LHCN-M2 (cell line): ENCODE data around the gene ANO8. TPM values are rescaled to one million over a fixed set of nuclear protein-coding genes. Genes with fewer than 3 reads are reported as not detected.

Experiments
- DNase-seq: peaks from one replicate; pipeline ENCODE4 v3.0.0-alpha.2; 2012; ENCODE audit warnings: low read depth
- total RNA-seq: library from RNA; depleted of rRNA; stranded (reverse); fragments of >200 nt; gene quantifications from 2 replicates; pipeline ENCODE4 v1.2.3, GENCODE V29; 2014

Gene ANO8
- total RNA-seq, 1 experiment from 2014 or later, result 3.3 TPM

DNA sequence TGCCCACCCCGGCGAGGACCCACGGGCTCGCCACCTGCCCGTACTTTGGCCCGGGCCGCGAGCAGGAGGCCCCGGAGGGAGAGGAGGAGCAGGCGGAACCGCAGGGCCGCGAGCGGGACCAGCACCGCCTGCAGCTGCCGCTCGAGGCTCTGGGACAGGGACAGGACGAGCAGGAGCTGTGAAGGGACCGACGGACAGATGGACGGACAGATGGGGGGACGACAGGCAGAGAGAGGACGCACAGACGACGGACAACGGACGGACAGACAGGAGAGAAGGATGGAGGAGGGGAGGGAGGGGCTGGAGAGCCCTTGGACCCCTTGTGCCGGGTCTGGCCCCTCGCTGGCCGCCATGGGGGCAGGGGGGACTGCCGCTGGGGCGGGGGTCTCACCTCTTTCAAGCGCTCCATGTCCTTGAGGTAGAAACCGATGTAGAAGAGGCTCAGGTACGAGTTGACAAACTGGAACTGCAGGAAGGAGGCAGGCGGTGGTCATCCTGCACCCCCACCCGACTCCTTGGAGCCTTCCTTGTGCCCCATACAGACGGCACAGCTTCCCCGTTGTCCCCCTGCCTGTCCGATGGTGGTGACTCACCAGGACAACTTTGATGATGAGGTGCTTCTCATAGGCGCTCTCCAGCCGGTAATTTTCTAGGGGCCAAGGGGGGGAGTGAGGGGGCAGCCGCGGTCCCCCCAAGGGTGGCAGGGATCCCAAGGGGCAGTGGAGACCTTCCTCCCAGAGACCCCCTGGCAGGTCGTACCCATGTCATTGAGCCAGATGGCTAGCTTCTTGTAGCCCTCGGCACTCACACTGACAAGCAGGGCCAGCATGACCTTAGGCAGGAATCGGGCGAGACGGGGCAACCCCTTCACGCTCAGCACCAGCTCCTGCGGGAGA is 5.0 kb downstream of the ANO8 start:
- no peak for DNase-seq

DNA sequence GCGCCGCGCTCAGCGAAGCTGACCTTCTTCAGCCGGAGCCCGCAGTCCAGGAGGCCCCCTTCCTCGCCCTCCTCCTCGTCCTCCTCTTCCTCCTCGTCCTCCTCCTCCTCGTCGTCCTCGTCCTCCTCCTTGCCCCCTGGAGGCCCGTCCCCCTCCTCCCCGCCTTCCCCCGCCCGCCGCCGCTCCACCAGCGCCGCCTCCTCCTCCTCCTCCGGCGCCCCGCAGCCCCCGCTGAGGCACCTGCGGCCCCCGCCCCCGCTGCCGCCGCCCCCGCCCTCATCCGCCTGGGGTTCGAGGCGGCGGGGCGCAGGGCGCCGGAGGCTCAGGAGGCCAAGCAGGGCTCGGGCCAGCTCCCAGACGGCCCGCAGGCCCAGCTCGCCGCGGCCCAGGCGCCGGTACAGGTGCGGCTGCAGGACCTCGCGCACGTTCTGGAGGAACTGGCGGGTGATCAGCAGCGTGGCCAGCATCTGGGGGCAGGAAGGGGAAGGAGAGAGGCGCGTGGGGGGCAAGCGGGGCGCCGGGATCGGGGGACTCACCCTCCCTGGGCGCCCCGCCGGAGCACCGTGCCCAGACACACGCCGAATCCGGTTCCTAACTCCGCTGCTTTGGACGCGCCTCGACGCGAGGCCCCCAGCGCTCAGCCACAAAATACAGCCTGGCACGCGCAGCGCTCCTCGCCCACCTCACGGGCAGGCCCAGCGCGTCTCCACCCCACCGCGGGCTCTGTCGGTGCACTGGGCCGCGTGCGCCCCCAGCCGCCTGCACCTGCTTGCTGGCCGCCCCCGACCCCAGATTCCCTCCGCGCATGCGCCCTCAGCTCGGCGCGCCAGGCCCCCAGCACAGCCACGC is 5.9 kb downstream of the ANO8 start:
- DNase-seq, result no peak

GRCh38 chr19:17327654-17328516 is 6.8 kb downstream of the ANO8 start:
- DNase-seq, result no peak

- no peak for DNase-seq
Observed at GRCh38 chr19:17327068-17327653, 7.5 kb downstream of the ANO8 start.

GRCh38 chr19:17326595-17326966 is 8.1 kb downstream of the ANO8 start:
- no peak for DNase-seq

DNA sequence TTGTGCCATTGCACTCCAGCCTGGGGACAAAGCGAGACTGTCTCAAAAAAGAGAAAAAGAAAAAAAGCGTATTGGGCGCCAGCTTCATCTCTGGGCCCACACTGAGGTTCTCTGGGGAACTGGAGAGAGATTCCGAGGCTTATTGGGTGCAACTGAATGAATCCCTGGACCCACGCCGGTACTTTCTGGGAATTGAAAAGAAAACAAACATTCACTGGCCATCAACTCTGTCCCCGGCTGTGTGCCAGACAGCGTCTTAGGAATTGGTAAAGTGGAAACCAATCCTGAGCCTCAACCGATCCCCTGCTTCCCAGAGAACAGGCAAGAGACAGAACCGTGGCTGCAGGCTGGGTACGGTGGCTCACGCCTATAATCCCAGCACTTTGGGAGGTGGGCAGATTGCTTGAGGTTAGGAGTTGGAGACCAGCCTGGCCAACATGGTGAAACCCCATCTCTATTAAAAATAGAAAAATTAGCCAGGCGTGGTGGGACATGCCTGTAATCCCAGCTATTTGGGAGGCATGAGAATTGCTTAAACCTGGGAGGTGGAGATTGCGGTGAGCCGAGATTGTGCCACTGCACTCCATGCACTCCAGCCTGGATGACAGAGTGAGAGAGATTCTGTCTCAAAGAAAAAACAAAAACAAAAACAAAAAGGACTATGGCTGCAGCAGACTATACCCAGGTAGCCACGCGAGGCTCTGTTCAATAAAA is 8.6 kb downstream of the ANO8 start:
- DNase-seq, result no peak

DNA sequence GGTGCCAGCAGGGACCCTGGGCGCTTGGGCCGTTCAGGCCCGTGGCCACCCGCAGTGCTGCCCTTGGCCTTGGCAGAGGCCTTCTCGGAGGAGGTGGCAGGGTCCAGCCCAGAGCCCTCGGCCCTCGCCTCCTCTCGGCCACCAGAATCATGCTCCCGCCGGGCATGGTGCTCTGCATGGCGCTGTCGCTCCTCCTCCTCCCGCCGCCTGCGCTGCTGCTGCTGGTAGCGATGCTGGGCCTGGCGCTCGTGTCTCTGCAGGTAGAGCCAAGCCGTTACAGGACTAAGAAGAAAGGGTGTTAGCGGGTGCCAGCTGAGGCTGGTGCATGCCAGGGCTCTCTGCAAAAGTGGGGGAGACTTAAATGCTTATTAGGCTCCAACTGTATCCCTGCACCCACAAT is 9.5 kb downstream of the ANO8 start:
- DNase-seq, result no peak

DNA sequence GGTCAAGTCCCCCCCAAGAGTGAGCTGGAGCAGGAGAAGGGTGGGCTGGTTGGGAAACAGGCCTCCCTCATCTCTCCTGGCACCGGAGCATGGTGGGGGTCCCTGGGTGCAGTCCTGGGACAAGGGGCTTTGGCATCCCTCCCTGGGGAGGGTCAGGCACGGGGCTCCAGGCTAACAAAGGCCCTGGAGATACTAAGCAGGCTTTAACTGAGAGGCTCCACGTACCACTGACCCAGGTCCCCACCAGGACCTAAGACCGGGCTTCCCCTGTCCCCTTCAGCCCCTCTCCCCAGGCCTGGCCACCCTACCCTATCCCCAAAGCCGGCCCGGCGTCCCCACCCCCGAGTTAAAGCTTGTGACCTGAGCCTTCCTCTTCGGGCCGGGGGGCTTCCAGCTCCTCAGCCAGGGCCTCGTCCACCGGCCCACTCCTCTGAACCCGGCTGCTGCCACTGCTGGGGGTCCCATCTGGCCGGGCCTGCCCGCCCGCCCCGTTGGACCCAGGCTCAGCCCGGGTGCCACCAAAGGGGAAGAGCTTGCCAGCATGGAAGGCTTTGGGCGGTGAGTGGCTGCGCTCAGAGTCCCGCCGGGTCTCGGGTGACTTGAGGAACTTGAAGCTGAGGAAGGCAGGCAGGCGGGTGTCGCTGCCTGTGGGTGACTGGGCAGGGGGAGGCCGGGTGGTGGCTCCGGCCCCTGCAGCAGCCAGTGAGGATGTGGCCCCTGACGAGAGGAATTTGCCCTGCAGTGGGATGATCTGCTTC is 10.1 kb downstream of the ANO8 start:
- no peak for DNase-seq

DNA sequence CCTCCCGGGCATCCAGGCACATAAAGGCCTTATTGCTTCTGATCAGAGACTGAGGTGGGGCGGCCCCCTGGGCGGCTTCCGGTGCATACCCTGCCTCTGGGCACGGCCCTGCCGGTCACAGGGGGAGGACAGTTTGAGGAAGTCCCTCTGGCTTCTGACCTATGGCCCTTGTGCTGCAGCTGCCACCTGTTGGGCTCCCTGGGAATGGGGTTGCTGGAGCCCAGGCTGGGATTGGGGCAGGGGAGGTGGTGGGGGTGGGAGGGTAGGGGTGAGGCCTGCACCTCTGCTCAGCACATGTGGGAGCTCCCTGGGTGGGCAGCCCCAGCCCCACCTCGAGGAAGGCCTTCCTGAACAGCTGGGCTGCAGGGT is 10.7 kb downstream of the ANO8 start:
- no peak for DNase-seq

DNA sequence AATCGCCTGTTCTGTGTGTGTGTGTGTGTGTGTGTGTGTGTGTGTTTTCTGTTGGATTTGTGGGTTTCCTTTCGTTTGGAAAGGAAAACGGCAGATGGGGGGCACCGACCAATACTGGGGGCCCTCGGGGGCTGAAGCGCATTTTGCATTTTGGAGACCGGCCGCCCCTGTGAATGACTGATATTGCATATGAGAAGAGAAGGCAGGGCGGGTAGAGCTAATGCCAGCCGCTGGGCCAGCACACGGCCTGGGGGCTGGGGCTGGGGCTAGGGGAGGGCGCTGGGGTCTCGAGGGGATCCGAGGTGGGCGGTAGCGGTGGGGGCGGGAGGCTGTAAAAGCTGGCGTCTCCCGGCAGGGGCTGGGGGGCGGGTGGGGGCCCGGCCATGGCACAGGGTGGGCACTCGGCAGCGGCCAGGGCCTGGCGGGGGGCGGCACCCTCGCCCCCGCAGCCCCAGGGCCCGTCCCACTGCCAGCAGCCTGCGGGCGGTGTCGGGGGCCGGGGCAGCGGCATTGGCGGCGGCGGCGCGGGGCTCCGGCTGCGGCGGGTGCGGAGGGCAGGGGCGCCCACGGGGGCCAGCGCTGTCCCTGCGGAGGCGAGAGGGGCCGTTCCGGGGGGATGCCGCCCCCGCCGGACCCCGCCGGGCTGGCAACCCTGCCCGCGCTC is 11.2 kb downstream of the ANO8 start:
- no peak for DNase-seq

DNA sequence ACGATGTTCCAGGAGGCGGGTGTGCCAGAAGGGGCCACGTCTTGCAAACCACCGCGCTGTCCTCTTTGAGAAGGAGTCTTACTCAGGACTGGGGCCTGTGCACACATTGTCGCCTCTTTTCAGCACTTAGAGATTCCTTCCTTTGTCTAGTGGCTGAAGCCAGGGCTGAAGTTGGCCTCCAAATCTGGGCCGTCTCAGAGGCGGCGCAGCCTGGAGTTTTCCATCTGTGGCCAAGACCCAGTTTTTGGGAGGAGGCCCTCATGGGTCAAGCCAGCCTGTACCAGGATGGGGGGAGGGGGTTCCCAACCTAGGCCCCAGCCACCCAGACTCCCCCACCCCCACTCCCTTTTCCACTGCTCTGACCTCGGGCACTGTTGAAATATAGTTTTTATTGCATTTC is 11.8 kb downstream of the ANO8 start:
- no peak for DNase-seq

- DNase-seq, result no peak
Observed at GRCh38 chr19:17321655-17322489, 12.8 kb downstream of the ANO8 start.

GRCh38 chr19:17320435-17320834 is 14.2 kb downstream of the ANO8 start:
- no peak for DNase-seq

- no peak for DNase-seq
Observed at GRCh38 chr19:17319473-17320238, 15.0 kb downstream of the ANO8 start.

DNA sequence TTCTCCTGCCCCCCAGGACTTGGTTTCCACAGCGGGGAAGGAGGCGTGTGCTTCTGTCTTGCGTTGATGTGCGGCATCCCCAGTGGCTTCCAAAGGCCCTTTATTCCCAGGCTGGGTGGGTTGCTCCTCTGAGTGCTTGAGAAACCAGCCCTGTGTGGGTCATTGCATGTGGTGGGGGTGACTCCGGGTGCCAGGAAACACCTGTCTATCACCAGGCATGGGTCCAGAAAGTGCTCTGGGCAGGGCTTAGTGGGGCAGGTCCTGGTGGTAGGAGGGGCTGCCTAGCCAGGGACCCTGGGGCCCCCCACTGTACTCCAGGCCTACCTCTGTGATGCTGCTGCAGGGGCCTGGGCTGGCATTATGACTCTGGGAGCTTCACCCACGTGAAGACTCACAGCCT is 15.7 kb downstream of the ANO8 start:
- DNase-seq, result no peak

- DNase-seq, result no peak
Observed at GRCh38 chr19:17314007-17314593, 20.6 kb downstream of the ANO8 start.
